GOT3 (cell line): ENCODE results near the gene ZNF346.
"Not testable (repeated sequence)": the region's sequence is repeated elsewhere in the genome, so short reads cannot be mapped to it uniquely, and the experiment has no call there.

Experiments used
- DNase-seq: peaks from one replicate; lab custom pipeline; 2025; ENCODE audit warnings: mixed read lengths; lab: John Stamatoyannopoulos, UW

ZNF346 gene, protein sequence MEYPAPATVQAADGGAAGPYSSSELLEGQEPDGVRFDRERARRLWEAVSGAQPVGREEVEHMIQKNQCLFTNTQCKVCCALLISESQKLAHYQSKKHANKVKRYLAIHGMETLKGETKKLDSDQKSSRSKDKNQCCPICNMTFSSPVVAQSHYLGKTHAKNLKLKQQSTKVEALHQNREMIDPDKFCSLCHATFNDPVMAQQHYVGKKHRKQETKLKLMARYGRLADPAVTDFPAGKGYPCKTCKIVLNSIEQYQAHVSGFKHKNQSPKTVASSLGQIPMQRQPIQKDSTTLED

GRCh38 chr5:177022386-177023302 lies at the start of gene ZNF346:
Gene ZNF346 (plus strand): TSS chr5:177022696. CDS start chr5:177022739, 43 bp downstream.
- DNase-seq, result peak; percentile 78

- no peak for DNase-seq
These were observed 42.8 kb upstream of the ZNF346 start for GRCh38 chr5:176979669-176980068.

- no peak for DNase-seq
These were observed 41.7 kb upstream of the ZNF346 start for GRCh38 chr5:176980818-176981217.

DNA sequence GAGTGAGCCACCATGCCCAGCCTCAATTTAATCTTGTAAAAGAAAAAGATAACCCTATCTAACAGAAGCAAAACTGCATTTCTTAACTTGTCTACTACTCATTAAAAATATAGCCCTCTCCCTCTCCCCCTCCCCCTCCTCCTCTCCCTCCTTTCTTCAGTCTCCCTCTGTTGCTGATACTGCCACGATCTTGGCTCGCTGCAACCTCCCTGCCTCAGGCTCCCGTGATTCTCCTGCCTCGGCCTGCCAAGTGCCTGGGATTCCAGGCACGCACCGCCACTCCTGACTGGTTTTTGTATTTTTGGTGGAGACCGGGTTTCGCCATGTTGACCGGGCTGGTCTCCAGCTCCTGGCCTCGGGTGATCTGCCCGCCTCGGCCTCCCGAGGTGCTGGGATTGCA lies 39.4 kb upstream of the ZNF346 start:
- DNase-seq, result not testable (repeated sequence)

- not testable (repeated sequence) for DNase-seq
These were observed 38.9 kb upstream of the ZNF346 start for GRCh38 chr5:176983593-176983992.

DNA sequence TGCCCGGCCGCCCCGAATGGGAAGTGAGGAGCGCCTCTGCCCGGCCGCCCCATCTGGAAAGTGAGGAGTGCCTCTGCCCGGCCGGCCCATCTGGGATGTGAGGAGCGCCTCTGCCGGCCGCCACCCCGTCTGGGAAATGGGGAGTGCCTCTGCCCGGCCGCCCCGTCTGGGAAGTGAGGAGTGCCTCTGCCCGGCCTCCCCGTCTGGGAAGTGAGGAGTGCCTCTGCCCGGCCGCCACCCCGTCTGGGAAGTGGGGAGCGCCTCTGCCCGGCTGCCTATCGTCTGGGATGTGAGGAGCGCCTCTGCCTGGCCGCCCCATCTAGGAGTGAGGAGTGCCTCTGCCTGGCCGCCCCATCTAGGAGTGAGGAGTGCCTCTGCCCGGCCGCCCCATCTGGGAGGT lies 38.3 kb upstream of the ZNF346 start:
- not testable (repeated sequence) for DNase-seq

GRCh38 chr5:176985516-176985915 lies 37.0 kb upstream of the ZNF346 start:
- no peak for DNase-seq

GRCh38 chr5:176986280-176986679 lies 36.2 kb upstream of the ZNF346 start:
- no peak for DNase-seq

DNA sequence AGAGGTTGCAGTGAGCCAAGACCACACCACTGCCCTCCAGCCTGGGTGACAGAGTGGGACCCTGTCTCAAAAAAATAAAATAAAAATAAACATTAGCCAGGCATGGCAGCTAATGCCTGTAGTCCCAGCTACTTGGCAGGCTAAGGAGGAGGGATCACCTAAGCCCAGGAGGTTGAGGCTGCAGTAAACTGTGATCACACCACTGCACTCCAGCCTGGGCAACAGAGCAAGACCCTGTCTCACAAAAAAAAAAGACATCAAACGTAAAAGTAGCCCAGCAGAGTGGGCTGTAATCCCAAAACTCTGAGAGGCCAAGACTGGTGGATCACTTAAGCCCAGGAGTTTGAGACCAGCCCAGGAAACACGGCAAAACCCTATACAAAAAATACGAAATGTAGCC lies 34.9 kb upstream of the ZNF346 start:
- no peak for DNase-seq

- not testable (repeated sequence) for DNase-seq
These were observed 29.4 kb upstream of the ZNF346 start for GRCh38 chr5:176993081-176993480.

- no peak for DNase-seq
These were observed 27.9 kb upstream of the ZNF346 start for GRCh38 chr5:176994460-176995121.

DNA sequence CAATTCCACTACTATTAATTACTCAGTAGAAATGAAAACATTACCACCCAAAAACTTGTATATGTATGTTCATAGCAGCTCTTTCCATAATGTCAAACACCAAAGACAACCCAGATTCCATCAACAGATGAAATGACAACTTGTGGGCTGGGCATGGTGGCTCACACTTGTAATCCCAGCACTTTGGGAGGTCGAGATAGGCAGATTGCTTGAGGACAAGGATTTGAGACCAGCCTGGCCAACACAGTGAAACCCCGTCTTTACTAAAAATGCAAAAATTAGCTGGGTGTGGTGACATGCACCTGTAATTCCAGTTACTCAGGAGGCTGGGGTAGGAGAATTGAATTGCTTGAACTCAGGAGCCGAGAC lies 27.4 kb upstream of the ZNF346 start:
- DNase-seq, result no peak

GRCh38 chr5:176995896-176996767 lies 26.4 kb upstream of the ZNF346 start:
- DNase-seq, result no peak

GRCh38 chr5:176996780-176997179 lies 25.7 kb upstream of the ZNF346 start:
- DNase-seq, result no peak

GRCh38 chr5:176998828-176999227 lies 23.7 kb upstream of the ZNF346 start:
- no peak for DNase-seq

DNA sequence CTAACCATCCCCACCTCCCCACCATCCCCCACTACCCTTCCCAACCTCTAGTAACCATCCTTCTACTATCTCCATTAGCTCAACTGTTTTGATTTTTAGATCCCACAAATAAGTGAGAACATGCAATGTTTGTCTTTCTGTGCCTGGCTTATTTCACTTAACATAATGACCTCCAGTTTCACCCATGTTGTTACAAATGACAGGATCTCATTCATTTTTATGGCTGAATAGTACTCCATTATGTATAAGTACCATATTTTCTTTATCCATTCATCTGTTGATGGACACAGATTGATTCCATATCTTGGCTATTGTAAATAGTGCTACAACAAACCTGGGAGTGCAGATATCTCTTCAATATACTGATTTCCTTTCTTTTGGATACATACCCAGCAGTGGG lies 23.0 kb upstream of the ZNF346 start:
- DNase-seq, result not testable (repeated sequence)

- no peak for DNase-seq
These were observed 18.8 kb upstream of the ZNF346 start for GRCh38 chr5:177003649-177004048.

DNA sequence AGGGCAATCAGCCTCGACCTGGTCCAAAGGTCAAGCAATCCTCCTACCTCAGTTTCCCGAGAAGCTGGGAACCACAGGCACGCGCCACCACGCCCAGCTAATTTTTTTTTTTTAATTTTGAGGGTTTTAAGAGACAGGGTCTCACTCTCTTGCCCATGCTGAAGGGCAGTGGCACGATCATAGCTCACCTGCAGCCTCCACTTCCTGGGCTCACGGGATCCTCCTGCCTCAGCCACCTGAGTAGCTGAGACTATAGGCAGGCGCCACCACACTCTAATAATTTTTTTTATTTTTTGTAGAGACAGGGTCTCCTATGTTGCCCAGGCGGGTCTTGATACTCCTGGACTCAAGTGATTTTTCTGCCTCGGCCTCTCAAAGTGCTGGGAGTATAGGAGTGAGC lies 17.5 kb upstream of the ZNF346 start:
- DNase-seq, result no peak

GRCh38 chr5:177005619-177006264 lies 16.8 kb upstream of the ZNF346 start:
- DNase-seq, result no peak

- DNase-seq, result peak; percentile 85
These were observed 16.1 kb upstream of the ZNF346 start, which contains the start of gene UIMC1 for GRCh38 chr5:177006265-177006972. Gene UIMC1 (minus strand): TSS chr5:177006779. CDS start chr5:176982615, 24,164 bp downstream.
